ENCODE results near the gene CFAP100. TPM values are rescaled to one million over a fixed set of nuclear protein-coding genes. Genes with fewer than 3 reads are reported as not detected.

Gene CFAP100
- polyA plus RNA-seq, 1 experiment, result not detected

- no peak for DNase-seq (ENCODE audit: low read depth, low spot score)
- Histone ChIP-seq H3K27me3 (ENCODE audit: control insufficient read depth, insufficient read depth, low read length) (peaks cover 3% of the 10 kb centered on the region), H3K27ac (ENCODE audit: low read depth, low read length) (no peak overlapping the region), H3K9me3 (ENCODE audit: control insufficient read depth, insufficient read depth, low read length) (no peaks in the 10 kb centered on the region; the same call in 1 of the 2 replicates), H3K4me3 (ENCODE audit: low read depth, low read length) (no peak overlapping the region)
- POLR2A ChIA-PET, result no interaction called here
- CTCF ChIA-PET, result no interaction called here
- no peak for TF ChIP-seq CTCF (IDR thresholded peaks at IDR 0.05; ENCODE audit: low read depth, low read length)
Measured at GRCh38 chr3:126371096-126371705, 23.5 kb upstream of the CFAP100 start.

- Histone ChIP-seq H3K9me3 (ENCODE audit: control insufficient read depth, insufficient read depth, low read length) (no peaks in the 10 kb centered on the region; the same call in 1 of the 2 replicates), H3K27me3 (ENCODE audit: control insufficient read depth, insufficient read depth, low read length) (peaks cover under 1% of the 10 kb centered on the region), H3K27ac (ENCODE audit: low read depth, low read length) (no peak overlapping the region), H3K4me3 (ENCODE audit: low read depth, low read length) (no peak overlapping the region)
- POLR2A ChIA-PET, result no interaction called here
- TF ChIP-seq CTCF (IDR thresholded peaks at IDR 0.05; ENCODE audit: low read depth, low read length), result no peak
- DNase-seq (ENCODE audit: low read depth, low spot score), result no peak
- CTCF ChIA-PET, result interaction anchor here (1.2 kb wide), 1 partner anchor 16 kb away, joined by 3 read pairs; no protein-coding TSS in a partner anchor
Measured at GRCh38 chr3:126372413-126373145, 22.1 kb upstream of the CFAP100 start.

GRCh38 chr3:126373146-126373613 lies 21.5 kb upstream of the CFAP100 start:
- TF ChIP-seq CTCF (IDR thresholded peaks at IDR 0.05; ENCODE audit: low read depth, low read length), result no peak
- no peak overlapping the region for H3K27ac ChIP-seq (ENCODE audit: low read depth, low read length)
- POLR2A ChIA-PET, result no interaction called here
- H3K9me3 ChIP-seq (ENCODE audit: control insufficient read depth, insufficient read depth, low read length), result no peaks in the 10 kb centered on the region; the same call in 1 of the 2 replicates
- CTCF ChIA-PET, result interaction anchor here (1.2 kb wide), 1 partner anchor 16 kb away, joined by 3 read pairs; no protein-coding TSS in a partner anchor
- no peak for DNase-seq (ENCODE audit: low read depth, low spot score)
- no peak overlapping the region for H3K4me3 ChIP-seq (ENCODE audit: low read depth, low read length)
- peaks cover 5% of the 10 kb centered on the region for H3K27me3 ChIP-seq (ENCODE audit: control insufficient read depth, insufficient read depth, low read length)

- Histone ChIP-seq H3K9me3 (ENCODE audit: control insufficient read depth, insufficient read depth, low read length) (no peaks in the 10 kb centered on the region; the same call in 1 of the 2 replicates), H3K27ac (ENCODE audit: low read depth, low read length) (no peak overlapping the region), H3K4me3 (ENCODE audit: low read depth, low read length) (no peak overlapping the region), H3K27me3 (ENCODE audit: control insufficient read depth, insufficient read depth, low read length) (peaks cover 10% of the 10 kb centered on the region)
- TF ChIP-seq CTCF (IDR thresholded peaks at IDR 0.05; ENCODE audit: low read depth, low read length), result no peak
- no peak for DNase-seq (ENCODE audit: low read depth, low spot score)
- POLR2A ChIA-PET, result no interaction called here
- CTCF ChIA-PET, result no interaction called here
Measured at GRCh38 chr3:126373682-126374601, 20.8 kb upstream of the CFAP100 start.

All from AG04450 (cell line).